K562 (cell line): ENCODE results near the gene MLLT6. TPM values are rescaled to one million over a fixed set of nuclear protein-coding genes. Genes with fewer than 3 reads are reported as not detected.

ENCODE experiments used
- ATAC-seq: fragments of 200-7000 bp; cut with Tn5 transposase; 3 replicates; pipeline ENCODE4 v1.9.1; 2020; ENCODE audit warnings: moderate library complexity
- BruUV-seq: library from RNA; stranded (reverse); fragments of 400-500 nt; replicated peaks from 2 replicates; lab custom pipeline; 2021; lab: Mats Ljungman, UMichigan
- CTCF ChIA-PET: fragments of 300-600 bp; formaldehyde crosslinking; extraction: SDS; loops from one replicate; lab custom pipeline; 2021; ENCODE audit warnings: low intra/inter-chr PET ratio; lab: Yijun Ruan, JAX
- POLR2A ChIA-PET: fragments of 300-600, 350-650 bp; sonication (Branson Sonifier 250); formaldehyde crosslinking; extraction: SDS; loops from one replicate; lab custom pipeline; 2021; ENCODE audit warnings: antibody characterized with exemption, inconsistent platforms; lab: Yijun Ruan, JAX
- DNase-seq, 4 experiments: peaks; one replicate each; pipeline versions ENCODE4 v3.0.0 to v3.0.0-alpha.2; 2011 to 2018; ENCODE audit warnings: low spot score in 3 of 4, mixed read lengths in 3 of 4; ENCODE audit errors: extremely low read depth in 1 of 4
- FAIRE-seq: peaks from 2 replicates; lab custom pipeline; 2011; peaks lifted over from hg19 to GRCh38; lab: Jason Lieb, UNC
- H2AFZ ChIP-seq: 2 replicates; pipeline ENCODE4 v1.6.0; 2011; ENCODE audit warnings: low read depth, low read length, control low read depth, inconsistent platforms
- H3K27ac ChIP-seq: fragments of 200-600 bp; 3 replicates; pipeline ENCODE4 v1.8.0; 2011; ENCODE audit warnings: low read depth, mild to moderate bottlenecking, control low read depth, inconsistent platforms, low read length, moderate library complexity, mixed read lengths; ENCODE audit errors: extremely low read depth
- H3K27me3 ChIP-seq, 2 experiments: fragments of 300-600 bp in 1 of 2; 2 replicates in 1 of 2; 3 replicates in 1 of 2; pipeline versions ENCODE4 v1.6.0 to v1.8.0; 2011; ENCODE audit warnings: inconsistent platforms in 2 of 2, low read length in 2 of 2, mild to moderate bottlenecking in 1 of 2, mixed read lengths in 1 of 2, moderate library complexity in 1 of 2; ENCODE audit not compliant: control insufficient read depth in 2 of 2, insufficient read depth in 2 of 2
- H3K36me3 ChIP-seq: fragments of 300-600 bp; 3 replicates; pipeline ENCODE4 v1.8.0; 2011; ENCODE audit warnings: mild to moderate bottlenecking, low read length, inconsistent platforms; ENCODE audit not compliant: control insufficient read depth, insufficient read depth
- H3K4me1 ChIP-seq, 2 experiments: fragments of 200-600 bp in 1 of 2; replicated peaks in 1 of 2; 2 replicates in 1 of 2; 3 replicates in 1 of 2; pipeline versions ENCODE4 v1.5.1 to v1.8.0; 2011; ENCODE audit warnings: inconsistent platforms in 2 of 2, low read length in 2 of 2, mild to moderate bottlenecking in 1 of 2, mixed read lengths in 1 of 2, moderate library complexity in 1 of 2; ENCODE audit not compliant: control insufficient read depth in 2 of 2, insufficient read depth in 2 of 2
- H3K4me2 ChIP-seq: 2 replicates; pipeline ENCODE4 v1.6.1; 2011; ENCODE audit warnings: low read length, control low read depth, inconsistent platforms, mixed read lengths; ENCODE audit not compliant: insufficient read depth
- H3K4me3 ChIP-seq: fragments of 200-600 bp; sonication (generic), shearing (Covaris generic); 2 replicates; pipeline ENCODE4 v1.5.1; 2016; ENCODE audit warnings: control low read depth, inconsistent platforms
- H3K79me2 ChIP-seq: fragments of 200-600 bp; 3 replicates; pipeline ENCODE4 v1.8.0; 2011; ENCODE audit warnings: low read length, inconsistent platforms; ENCODE audit not compliant: control insufficient read depth, insufficient read depth
- H3K9ac ChIP-seq, 2 experiments: 2 replicates each; pipeline versions ENCODE4 v1.6.0 to v1.6.1; 2011; ENCODE audit warnings: low read depth in 2 of 2, low read length in 2 of 2, control low read depth in 1 of 2, inconsistent platforms in 1 of 2, mild to moderate bottlenecking in 1 of 2, mixed read lengths in 1 of 2; ENCODE audit not compliant: insufficient read depth in 1 of 2
- H3K9me1 ChIP-seq: one replicate; pipeline ENCODE4 v1.6.0; 2011; ENCODE audit warnings: inconsistent platforms, mild to moderate bottlenecking, low read length, moderate library complexity; ENCODE audit not compliant: control insufficient read depth, insufficient read depth
- H3K9me3 ChIP-seq: replicated peaks from 2 replicates; pipeline ENCODE4 v1.5.1; 2011; ENCODE audit warnings: low read depth, low read length, inconsistent platforms; ENCODE audit not compliant: control insufficient read depth, insufficient read depth
- H4K20me1 ChIP-seq: replicated peaks from 2 replicates; pipeline ENCODE4 v1.6.1; 2011; ENCODE audit warnings: low read length, inconsistent platforms, mixed read lengths; ENCODE audit not compliant: control insufficient read depth, insufficient read depth
- HIVEP1 ChIP-seq: fragments of 250-450 bp; sonication (Bioruptor Pico); IDR thresholded peaks from 2 replicates; pipeline ENCODE4 v1.4.0; 2020; ENCODE audit warnings: mild to moderate bottlenecking
- ID3 ChIP-seq, 2 experiments: fragments of 250-450 bp in 1 of 2; fragments of 450-650 bp in 1 of 2; sonication (Bioruptor Pico) in 1 of 2; IDR thresholded peaks; 2 replicates each; pipeline versions ENCODE4 v1.6.1 to v1.8.0; 2016 to 2021; ENCODE audit warnings: mild to moderate bottlenecking in 2 of 2, moderate library complexity in 2 of 2, missing compliant biosample characterization in 1 of 2, missing genetic modification characterization in 1 of 2
- SMAD2 ChIP-seq: fragments of 150-350 bp; IDR thresholded peaks from 2 replicates; pipeline ENCODE4 v1.6.1; 2014; ENCODE audit warnings: low read depth, mild to moderate bottlenecking, low read length
- VEZF1 ChIP-seq: fragments of 200-800 bp; sonication (Bioruptor generic); IDR thresholded peaks from 2 replicates; pipeline ENCODE4 v1.6.1; 2017; ENCODE audit warnings: missing genetic modification characterization, missing compliant biosample characterization
- YY1 ChIP-seq, 3 experiments: IDR thresholded peaks; 2 replicates each; pipeline ENCODE4 v1.6.1; 2011; ENCODE audit warnings: low read length in 2 of 3, mild to moderate bottlenecking in 2 of 3, moderate library complexity in 2 of 3, borderline replicate concordance in 1 of 3, control low read depth in 1 of 3, low read depth in 1 of 3; ENCODE audit not compliant: insufficient read depth in 3 of 3, insufficient replicate concordance in 2 of 3, control insufficient read depth in 1 of 3, insufficient read length in 1 of 3; ENCODE audit errors: extremely low read depth in 1 of 3
- ZKSCAN1 ChIP-seq: fragments of 150-350 bp; IDR thresholded peaks from 2 replicates; pipeline ENCODE4 v1.6.1; 2016; ENCODE audit warnings: low read depth, low read length
- ZNF318 ChIP-seq, 2 experiments: fragments of 450-650 bp; IDR thresholded peaks; 2 replicates each; pipeline ENCODE4 v1.6.1; 2016; ENCODE audit warnings: mild to moderate bottlenecking in 2 of 2, borderline replicate concordance in 1 of 2, low read depth in 1 of 2, moderate library complexity in 1 of 2
- ZNF77 ChIP-seq: fragments of 250-450 bp; sonication (Bioruptor Pico); IDR thresholded peaks from 2 replicates; pipeline ENCODE4 v1.5.0; 2020
- ZSCAN32 ChIP-seq: fragments of 450-650 bp; formaldehyde crosslinking; IDR thresholded peaks from 2 replicates; pipeline ENCODE4 v1.4.0; 2020; ENCODE audit warnings: mild to moderate bottlenecking, moderate library complexity
- WGBS: fragments of 100-300 bp; shearing (Covaris generic); methylation state at CpG from one replicate; pipeline ENCODE4 v1.1.6; 2016; ENCODE audit warnings: low coverage, mixed read lengths; ENCODE audit not compliant: insufficient coverage; ENCODE audit errors: missing lambda C conversion rate; 5-methylcytosine and 5-hydroxymethylcytosine counted together
- in situ Hi-C: fragments of 300-500 bp; cut with MboI; formaldehyde crosslinking; loops from 4 replicates; pipeline ENCODE4 v1.15.0; 2018; ENCODE audit warnings: inconsistent platforms, mixed read lengths
- intact Hi-C: fragments of 100-400 bp; cut with micrococcal nuclease; formaldehyde crosslinking; loops from 2 replicates; pipeline ENCODE4 v1.14.2; 2022
- polyA plus RNA-seq, 8 experiments: library from polyadenylated mRNA; depleted of rRNA in 4 of 8; stranded (reverse) in 5 of 8; unstranded in 3 of 8; fragments of >200 nt; fragmentation: Nextera tagmentation in 2 of 8; fragmentation: Illumina TruSeq in 1 of 8; extraction: Ambion mirVana in 2 of 8; extraction: Trizol in 1 of 8; gene quantifications; 2 replicates each; pipeline versions ENCODE4 v1.2.1 to v1.2.3, GENCODE V29; 2011 to 2014; ENCODE audit warnings: inconsistent platforms in 1 of 8, missing spikeins in 1 of 8
- total RNA-seq, 7 experiments: library from RNA; depleted of rRNA in 6 of 7; stranded (reverse); fragments of >200 nt in 6 of 7; fragmentation: Illumina TruSeq in 2 of 7; extraction: Trizol in 2 of 7; gene quantifications; 2 replicates each; pipeline versions ENCODE4 v1.2.1 to v1.2.3, GENCODE V29; 2011 to 2021; ENCODE audit warnings: low replicate concordance in 1 of 7

Gene MLLT6
- total and polyA plus RNA-seq, 9 of the 15 experiments (the other 6 are each of a cell fraction or from before 2014, with no cell fraction given) = 3.1 to 71.7 (median 30.0) TPM

GRCh38 chr17:38748149-38748891 lies 43.2 kb downstream of the MLLT6 start, which contains the start of gene PCGF2:
PCGF2 (minus strand) TSS chr17:38748336; CDS start chr17:38740402, 7,934 bp downstream.
- H3K4me1 ChIP-seq = peaks cover 20 to 61% of the 10 kb centered on the region in 2 experiments
- H3K9me1 ChIP-seq = peaks cover 4% of the 10 kb centered on the region
- ChIA-PET CTCF (interaction anchor here (0.5 kb wide), 1 partner anchor 204 kb away, joined by 4 read pairs; no protein-coding TSS in a partner anchor), POLR2A (no interaction called here)
- H3K27me3 ChIP-seq = no peaks in the 10 kb centered on the region
- intact Hi-C loops = no loop called here
- WGBS = 10% methylated on average over 18 of the region's 47 CpGs
- H3K36me3 ChIP-seq = peaks cover 3% of the 10 kb centered on the region; the same call in 1 of the 3 replicates
- H2AFZ ChIP-seq = peak within 1 kb of the TSS; percentile 91
- ATAC-seq (no peak), FAIRE-seq (no peak), DNase-seq (peak; percentile 77 to 91 (median 81))
- no peaks in the 10 kb centered on the region for H3K9me3 ChIP-seq
- H3K4me2 ChIP-seq = peak within 1 kb of the TSS; percentile 92
- peak within 1 kb of the TSS; percentile 90 to 94 for H3K9ac ChIP-seq
- peak within 1 kb of the TSS; percentile 92 for H3K4me3 ChIP-seq
- H3K27ac ChIP-seq = peak within 1 kb of the TSS; percentile 86
- no TSS peak for BruUV-seq
- in situ Hi-C loops = no loop called here
- H3K79me2 ChIP-seq = peaks cover 84% of the 10 kb centered on the region
- peaks cover 9% of the 10 kb centered on the region for H4K20me1 ChIP-seq
- no peak for TF ChIP-seq ZKSCAN1
- TF ChIP-seq VEZF1 (CRISPR knock-in tag) = peak; percentile 88
- no peak for TF ChIP-seq SMAD2
- no peak for TF ChIP-seq HIVEP1 (CRISPR knock-in tag)
- peak in 1 of 3 experiments; percentile 75 for TF ChIP-seq YY1 (IDR thresholded peaks at IDR 0.05; ENCODE audit: borderline replicate concordance in 1 of 3, control insufficient read depth in 1 of 3, extremely low read depth in 1 of 3, insufficient read depth in 3 of 3, insufficient read length in 1 of 3, insufficient replicate concordance in 2 of 3, low read depth in 1 of 3, low read length in 2 of 3)
- TF ChIP-seq ZNF77 (CRISPR knock-in tag) = no peak
- no peak for TF ChIP-seq ZSCAN32 (CRISPR knock-in tag)
- TF ChIP-seq ZNF318 (IDR thresholded peaks at IDR 0.05; ENCODE audit: borderline replicate concordance in 1 of 2, low read depth in 1 of 2) = no peak
- TF ChIP-seq ID3 (CRISPR knock-in tag; IDR thresholded peaks at IDR 0.05) = no peak
- no peak for TF ChIP-seq ID3 (tag; IDR thresholded peaks at IDR 0.05)
